Thymus (tissue), 11 donors: ENCODE data around the gene HTR3B. TPM values are rescaled to one million over a fixed set of nuclear protein-coding genes. Genes with fewer than 3 reads are reported as not detected.
"Not testable (repeated sequence)": the region's sequence is repeated elsewhere in the genome, so short reads cannot be mapped to it uniquely, and the experiment has no call there.

Source experiments
- DNase-seq, 9 donors: peaks; one replicate each; pipeline ENCODE4 v3.0.0-alpha.2; 2013; ENCODE audit warnings: low spot score in 9 of 9, low read depth in 6 of 9, missing footprints in 1 of 9
- H3K27ac ChIP-seq, 2 donors: one replicate each; pipeline ENCODE4 v1.5.1; 2013; ENCODE audit warnings: control low read depth in 1 of 2, low read depth in 1 of 2, low read length in 1 of 2, mild to moderate bottlenecking in 1 of 2, moderate library complexity in 1 of 2
- H3K27me3 ChIP-seq, 2 donors: one replicate each; pipeline ENCODE4 v1.5.1; 2013; ENCODE audit warnings: low read length in 1 of 2; ENCODE audit not compliant: control insufficient read depth in 2 of 2, insufficient read depth in 1 of 2
- H3K36me3 ChIP-seq, 2 donors: one replicate each; pipeline ENCODE4 v1.5.1; 2013; ENCODE audit warnings: low read length in 1 of 2, mild to moderate bottlenecking in 1 of 2, moderate library complexity in 1 of 2; ENCODE audit not compliant: control insufficient read depth in 2 of 2, insufficient read depth in 2 of 2
- H3K4me1 ChIP-seq, 2 donors: one replicate each; pipeline ENCODE4 v1.5.1; 2013; ENCODE audit warnings: low read length in 2 of 2; ENCODE audit not compliant: control insufficient read depth in 2 of 2, insufficient read depth in 2 of 2
- H3K4me3 ChIP-seq, 2 donors: one replicate each; pipeline ENCODE4 v1.5.1; 2013; ENCODE audit warnings: low read length in 2 of 2, control low read depth in 1 of 2, mild to moderate bottlenecking in 1 of 2
- H3K9me3 ChIP-seq, 2 donors: one replicate each; pipeline ENCODE4 v1.5.1; 2013; ENCODE audit warnings: low read length in 1 of 2, mild to moderate bottlenecking in 1 of 2; ENCODE audit not compliant: control insufficient read depth in 2 of 2, insufficient read depth in 1 of 2
- WGBS: extraction: QIAGEN DNeasy Blood & Tissue Kit; methylation state at CpG from one replicate; pipeline ENCODE4 v1.1.7; 2013; 5-methylcytosine and 5-hydroxymethylcytosine counted together
- polyA plus RNA-seq: library from polyadenylated mRNA; stranded (reverse); fragments of 200-250 nt; gene quantifications from one replicate; pipeline ENCODE4 v1.2.3, GENCODE V29; 2013
- total RNA-seq: library from RNA; stranded (reverse); fragments of 120-200 nt; gene quantifications from one replicate; pipeline ENCODE4 v1.2.4, GENCODE V29; 2013
- donor health status: healthy.

Gene HTR3B
- total and polyA plus RNA-seq, 2 donors = 0.09 to 0.11 TPM

DNA sequence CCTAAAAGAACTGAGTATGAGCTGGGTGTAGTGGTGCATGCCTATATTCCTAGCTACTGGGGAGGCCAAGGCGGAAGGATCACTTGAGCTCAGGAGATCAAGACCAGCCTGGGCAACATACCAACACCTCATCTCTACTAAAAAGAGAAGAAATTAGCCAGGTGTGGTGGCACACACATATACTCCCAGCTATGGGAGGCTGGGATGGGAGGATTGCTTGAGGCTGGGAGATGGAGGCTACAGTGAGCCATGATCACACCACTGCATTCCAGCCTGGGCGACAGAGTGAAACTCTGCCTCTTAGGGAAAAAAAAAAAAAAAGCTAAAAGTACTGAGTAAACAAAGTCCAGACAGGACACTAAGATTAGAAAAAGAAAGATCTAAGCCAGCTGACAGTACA, 3.5 kb upstream of the HTR3B start:
- no peak overlapping the region for H3K4me3 ChIP-seq
- WGBS = 96% methylated on average over 2 of the region's 2 CpGs
- H3K27me3 ChIP-seq = no peaks in the 10 kb centered on the region
- no peaks in the 10 kb centered on the region for H3K9me3 ChIP-seq
- no peaks in the 10 kb centered on the region for H3K36me3 ChIP-seq
- DNase-seq = no peak
- H3K27ac ChIP-seq = no peak overlapping the region
- H3K4me1 ChIP-seq = no peaks in the 10 kb centered on the region

- Histone ChIP-seq H3K4me3 (no peak overlapping the region), H3K27ac (no peak overlapping the region), H3K9me3 (no peaks in the 10 kb centered on the region), H3K27me3 (no peaks in the 10 kb centered on the region), H3K4me1 (no peaks in the 10 kb centered on the region), H3K36me3 (no peaks in the 10 kb centered on the region)
- WGBS = 91% methylated on average over 4 of the region's 4 CpGs
- DNase-seq = no peak
Measured at GRCh38 chr11:113906038-113906437, 1.4 kb downstream of the HTR3B start.

- Histone ChIP-seq H3K4me1 (no peaks in the 10 kb centered on the region), H3K9me3 (no peaks in the 10 kb centered on the region), H3K27ac (no peak overlapping the region), H3K27me3 (no peaks in the 10 kb centered on the region), H3K4me3 (no peak overlapping the region), H3K36me3 (no peaks in the 10 kb centered on the region)
- DNase-seq = no peak
- 94% methylated on average over 2 of the region's 2 CpGs for WGBS
Measured at GRCh38 chr11:113906516-113906915, 1.9 kb downstream of the HTR3B start.

- H3K27ac ChIP-seq = no peak overlapping the region
- no peaks in the 10 kb centered on the region for H3K4me1 ChIP-seq
- no peak for DNase-seq
- no peaks in the 10 kb centered on the region for H3K36me3 ChIP-seq
- H3K9me3 ChIP-seq = no peaks in the 10 kb centered on the region
- H3K27me3 ChIP-seq = no peaks in the 10 kb centered on the region
- no peak overlapping the region for H3K4me3 ChIP-seq
- WGBS = 95% methylated on average over 1 of the region's 1 CpG
Measured at GRCh38 chr11:113907152-113907551, 2.6 kb downstream of the HTR3B start.

GRCh38 chr11:113907681-113908080, 3.1 kb downstream of the HTR3B start:
- DNase-seq = no peak
- Histone ChIP-seq H3K4me3 (no peak overlapping the region), H3K27ac (no peak overlapping the region), H3K36me3 (no peaks in the 10 kb centered on the region), H3K4me1 (no peaks in the 10 kb centered on the region), H3K27me3 (no peaks in the 10 kb centered on the region), H3K9me3 (no peaks in the 10 kb centered on the region)
- WGBS = 84% methylated on average over 8 of the region's 8 CpGs

GRCh38 chr11:113908098-113908497, 3.5 kb downstream of the HTR3B start:
- DNase-seq = no peak
- no peaks in the 10 kb centered on the region for H3K4me1 ChIP-seq
- H3K9me3 ChIP-seq = no peaks in the 10 kb centered on the region
- H3K36me3 ChIP-seq = no peaks in the 10 kb centered on the region
- WGBS = 89% methylated on average over 9 of the region's 9 CpGs
- H3K27me3 ChIP-seq = no peaks in the 10 kb centered on the region
- H3K27ac ChIP-seq = no peak overlapping the region
- no peak overlapping the region for H3K4me3 ChIP-seq

GRCh38 chr11:113911491-113911890, 6.9 kb downstream of the HTR3B start:
- not testable (repeated sequence) for H3K27me3 ChIP-seq, H3K4me3 ChIP-seq, H3K36me3 ChIP-seq, H3K27ac ChIP-seq, H3K9me3 ChIP-seq, H3K4me1 ChIP-seq, DNase-seq
- 96% methylated on average over 9 of the region's 9 CpGs for WGBS

DNA sequence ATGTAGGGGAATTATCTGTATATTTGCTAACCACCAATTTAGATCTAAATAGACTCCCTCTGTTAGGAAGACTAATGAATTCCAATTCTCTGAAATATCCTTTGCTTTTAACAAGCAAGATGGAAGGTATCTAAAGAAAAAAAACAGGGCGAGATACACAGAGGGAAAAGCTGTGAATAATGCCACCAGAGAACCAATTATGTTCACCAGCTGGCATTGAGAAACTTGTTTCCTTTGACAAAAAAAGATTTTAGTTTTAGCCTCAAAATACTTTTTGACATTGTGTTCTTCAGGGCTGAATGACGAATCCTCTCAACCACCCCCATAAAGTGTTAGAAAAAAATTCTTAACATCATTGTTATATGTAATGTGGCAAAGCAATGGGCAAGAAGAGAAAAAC, 19.0 kb downstream of the HTR3B start:
- H3K36me3 ChIP-seq = no peaks in the 10 kb centered on the region
- no peaks in the 10 kb centered on the region for H3K9me3 ChIP-seq
- H3K27ac ChIP-seq = no peak overlapping the region
- no peak overlapping the region for H3K4me3 ChIP-seq
- 94% methylated on average over 2 of the region's 2 CpGs for WGBS
- H3K4me1 ChIP-seq = no peaks in the 10 kb centered on the region
- DNase-seq = no peak
- H3K27me3 ChIP-seq = no peaks in the 10 kb centered on the region

GRCh38 chr11:113926273-113927197, 21.9 kb downstream of the HTR3B start:
- no peak overlapping the region for H3K4me3 ChIP-seq
- no peaks in the 10 kb centered on the region for H3K27me3 ChIP-seq
- DNase-seq = no peak
- no peaks in the 10 kb centered on the region for H3K4me1 ChIP-seq
- no peak overlapping the region for H3K27ac ChIP-seq
- no peaks in the 10 kb centered on the region for H3K9me3 ChIP-seq
- WGBS = 90% methylated on average over 12 of the region's 12 CpGs
- no peaks in the 10 kb centered on the region for H3K36me3 ChIP-seq
